ENCODE measurements around the gene KSR1.

DNA sequence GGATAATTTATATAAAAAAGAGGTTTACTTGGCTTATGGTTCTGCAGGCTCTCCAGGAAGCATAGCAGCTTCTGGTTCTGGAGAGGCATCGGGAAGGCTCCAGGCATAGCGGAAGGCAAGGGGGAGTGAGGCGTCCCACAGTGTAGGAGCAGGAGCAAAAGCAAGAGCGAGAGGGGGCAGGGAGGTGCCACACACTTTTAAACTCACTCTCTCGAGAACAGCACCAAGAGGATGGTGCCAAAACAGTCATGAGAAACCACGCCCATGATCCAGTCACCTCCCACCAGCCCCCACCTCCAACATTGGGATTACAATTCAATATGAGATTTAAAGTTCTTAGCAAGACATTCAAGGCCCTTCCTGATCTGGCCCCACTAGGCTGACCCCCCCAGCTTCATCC, 124.8 kb downstream of the KSR1 start:
- TF ChIP-seq FOS (IDR thresholded peaks at IDR 0.05; ENCODE audit: low read depth, low read length): no peak
- no peak for TF ChIP-seq CTCF (conservative IDR thresholded peaks at IDR 0.05; ENCODE audit: low read depth, low read length)
- TF ChIP-seq CEBPB (IDR thresholded peaks at IDR 0.05; ENCODE audit: low read depth, low read length): no peak
- no peak for TF ChIP-seq POLR2A (IDR thresholded peaks at IDR 0.05; ENCODE audit: low read depth, low read length)
- no peak for TF ChIP-seq MXI1 (IDR thresholded peaks at IDR 0.05; ENCODE audit: borderline replicate concordance, low read depth, low read length)
- TF ChIP-seq BHLHE40 (IDR thresholded peaks at IDR 0.05; ENCODE audit: low read depth, low read length): no peak
- TF ChIP-seq RAD21 (IDR thresholded peaks at IDR 0.05; ENCODE audit: low read length): no peak
- no peak for TF ChIP-seq ELK1 (IDR thresholded peaks at IDR 0.05; ENCODE audit: borderline replicate concordance, low read depth, low read length)
- no peak for TF ChIP-seq RCOR1 (IDR thresholded peaks at IDR 0.05; ENCODE audit: insufficient replicate concordance, low read length)
- no peak for TF ChIP-seq MAFK (IDR thresholded peaks at IDR 0.05; ENCODE audit: low read depth, low read length)
- TF ChIP-seq NFE2L2 (IDR thresholded peaks at IDR 0.05; ENCODE audit: low read depth, low read length): no peak
- TF ChIP-seq USF2 (IDR thresholded peaks at IDR 0.05; ENCODE audit: low read depth, low read length): no peak
- no peak for TF ChIP-seq CHD1 (IDR thresholded peaks at IDR 0.05; ENCODE audit: low read depth, low read length)
